ENCODE measurements around the gene ANO8. TPM values are rescaled to one million over a fixed set of nuclear protein-coding genes. Genes with fewer than 3 reads are reported as not detected.

The ANO8 gene
- total RNA-seq, 1 donor from 2014 or later = 6.6 TPM

- DNase-seq = no peak
- Mint-ChIP-seq H3K4me1 (no peaks in the 10 kb centered on the region), H3K4me3 (no peak overlapping the region), H3K9me3 (no peaks in the 10 kb centered on the region), H3K27me3 (no peaks in the 10 kb centered on the region), H3K27ac (no peak overlapping the region), H3K36me3 (ENCODE audit: low read depth) (peaks cover 36% of the 10 kb centered on the region)
- intact Hi-C loops (cut with micrococcal nuclease) = no loop called here
These were observed 15.7 kb downstream of the ANO8 start for GRCh38 chr19:17318966-17319365.

GRCh38 chr19:17314007-17314593, 20.6 kb downstream of the ANO8 start:
- H3K36me3 Mint-ChIP-seq (ENCODE audit: low read depth) = peaks cover 37% of the 10 kb centered on the region
- H3K4me3 Mint-ChIP-seq = no peak overlapping the region

GRCh38 chr19:17312189-17313113, 22.2 kb downstream of the ANO8 start:
- Mint-ChIP-seq H3K4me3 (no peak overlapping the region), H3K36me3 (ENCODE audit: low read depth) (peaks cover 39% of the 10 kb centered on the region), H3K27me3 (no peaks in the 10 kb centered on the region), H3K9me3 (no peaks in the 10 kb centered on the region), H3K4me1 (peaks cover 24% of the 10 kb centered on the region), H3K27ac (no peak overlapping the region)
- intact Hi-C loops (cut with micrococcal nuclease) = no loop called here
- DNase-seq = no peak

More at GRCh38 chr19:17314007-17314593, 20.6 kb downstream of the ANO8 start:
- peaks cover 17% of the 10 kb centered on the region for H3K4me1 Mint-ChIP-seq
- no peak overlapping the region for H3K27ac Mint-ChIP-seq
- H3K9me3 Mint-ChIP-seq = no peaks in the 10 kb centered on the region
- intact Hi-C loops (cut with micrococcal nuclease) = no loop called here
- H3K27me3 Mint-ChIP-seq = no peaks in the 10 kb centered on the region
- DNase-seq = no peak

GRCh38 chr19:17311455-17312188, 23.0 kb downstream of the ANO8 start:
- Mint-ChIP-seq H3K36me3 (ENCODE audit: low read depth) (peaks cover 36% of the 10 kb centered on the region), H3K27ac (no peak overlapping the region), H3K27me3 (no peaks in the 10 kb centered on the region), H3K4me1 (peaks cover 26% of the 10 kb centered on the region), H3K4me3 (peak overlapping the region; percentile 66), H3K9me3 (no peaks in the 10 kb centered on the region)
- peak; percentile 56 for DNase-seq
- intact Hi-C loops (cut with micrococcal nuclease) = no loop called here

- Mint-ChIP-seq H3K4me3 (peak overlapping the region; percentile 99), H3K27ac (peak overlapping the region; percentile 97), H3K27me3 (no peaks in the 10 kb centered on the region), H3K9me3 (no peaks in the 10 kb centered on the region), H3K36me3 (ENCODE audit: low read depth) (peaks cover 29% of the 10 kb centered on the region), H3K4me1 (peaks cover 32% of the 10 kb centered on the region)
- DNase-seq = no peak
- intact Hi-C loops (cut with micrococcal nuclease) = loop anchor here (1.0 to 5.0 kb wide), 3 partner anchors 24 to 83 kb away; partner anchors contain the start of genes ANO8, BABAM1 and OCEL1
These were observed 24.6 kb downstream of the ANO8 start for GRCh38 chr19:17309965-17310461.

- DNase-seq = peak; percentile 100
- Mint-ChIP-seq H3K36me3 (ENCODE audit: low read depth) (peaks cover 29% of the 10 kb centered on the region), H3K9me3 (no peaks in the 10 kb centered on the region), H3K27ac (peak within 1 kb of the TSS; percentile 97), H3K4me1 (peaks cover 36% of the 10 kb centered on the region), H3K27me3 (no peaks in the 10 kb centered on the region), H3K4me3 (peak within 1 kb of the TSS; percentile 99)
- intact Hi-C loops (cut with micrococcal nuclease) = loop anchor here (1.0 to 5.0 kb wide), 3 partner anchors 25 to 82 kb away; partner anchors contain the start of genes ANO8, BABAM1 and OCEL1
These were observed 25.3 kb downstream of the ANO8 start, which contains the start of gene DDA1 for GRCh38 chr19:17309198-17309964. DDA1 (plus strand) TSS chr19:17309563; CDS start chr19:17309655, 92 bp downstream.

- peak; percentile 57 for DNase-seq
- Mint-ChIP-seq H3K9me3 (no peaks in the 10 kb centered on the region), H3K4me1 (peaks cover 40% of the 10 kb centered on the region), H3K4me3 (peak overlapping the region; percentile 91), H3K27me3 (no peaks in the 10 kb centered on the region), H3K36me3 (ENCODE audit: low read depth) (peaks cover 20% of the 10 kb centered on the region), H3K27ac (peak overlapping the region; percentile 29)
- intact Hi-C loops (cut with micrococcal nuclease) = loop anchor here (5.0 kb wide), 1 partner anchor 81 kb away; the partner anchor contains the start of gene OCEL1
These were observed 26.7 kb downstream of the ANO8 start for GRCh38 chr19:17307876-17308377.

GRCh38 chr19:17306285-17306714, 28.4 kb downstream of the ANO8 start:
- no peak for DNase-seq
- Mint-ChIP-seq H3K9me3 (no peaks in the 10 kb centered on the region), H3K27ac (peak overlapping the region; percentile 93), H3K4me1 (peaks cover 44% of the 10 kb centered on the region), H3K4me3 (peak overlapping the region; percentile 91), H3K36me3 (ENCODE audit: low read depth) (peaks cover 15% of the 10 kb centered on the region), H3K27me3 (no peaks in the 10 kb centered on the region)
- intact Hi-C loops (cut with micrococcal nuclease) = loop anchor here (5.0 kb wide), 1 partner anchor 79 kb away; the partner anchor contains the start of gene OCEL1

GRCh38 chr19:17305517-17306284, 29.0 kb downstream of the ANO8 start, which contains the start of gene MRPL34:
MRPL34 (plus strand) TSS chr19:17305872; CDS start chr19:17305893, 21 bp downstream.
- Mint-ChIP-seq H3K9me3 (no peaks in the 10 kb centered on the region), H3K4me1 (peaks cover 42% of the 10 kb centered on the region), H3K36me3 (ENCODE audit: low read depth) (peaks cover 17% of the 10 kb centered on the region), H3K27ac (peak within 1 kb of the TSS; percentile 93), H3K27me3 (no peaks in the 10 kb centered on the region), H3K4me3 (peak within 1 kb of the TSS; percentile 91)
- intact Hi-C loops (cut with micrococcal nuclease) = loop anchor here (1.0 to 5.0 kb wide), 4 partner anchors 13 to 114 kb away; partner anchors contain the start of genes BABAM1 and OCEL1
- DNase-seq = peak; percentile 98

- Mint-ChIP-seq H3K4me3 (peak overlapping the region; percentile 91), H3K27me3 (no peaks in the 10 kb centered on the region), H3K4me1 (peaks cover 37% of the 10 kb centered on the region), H3K27ac (peak overlapping the region; percentile 93), H3K36me3 (ENCODE audit: low read depth) (peaks cover 20% of the 10 kb centered on the region), H3K9me3 (no peaks in the 10 kb centered on the region)
- no peak for DNase-seq
- intact Hi-C loops (cut with micrococcal nuclease) = loop anchor here (1.0 to 5.0 kb wide), 4 partner anchors 13 to 114 kb away; partner anchors contain the start of genes BABAM1 and OCEL1
These were observed 29.5 kb downstream of the ANO8 start for GRCh38 chr19:17305216-17305516.

- DNase-seq = peak; percentile 63
- peak overlapping the region; percentile 91 for H3K4me3 Mint-ChIP-seq
- H3K4me1 Mint-ChIP-seq = peaks cover 36% of the 10 kb centered on the region
- H3K36me3 Mint-ChIP-seq (ENCODE audit: low read depth) = peaks cover 21% of the 10 kb centered on the region
- no peaks in the 10 kb centered on the region for H3K9me3 Mint-ChIP-seq
- no peaks in the 10 kb centered on the region for H3K27me3 Mint-ChIP-seq
- intact Hi-C loops (cut with micrococcal nuclease) = loop anchor here (1.0 to 5.0 kb wide), 4 partner anchors 12 to 115 kb away; partner anchors contain the start of genes BABAM1 and OCEL1
- H3K27ac Mint-ChIP-seq = peak overlapping the region; percentile 93
These were observed 30.1 kb downstream of the ANO8 start for GRCh38 chr19:17304386-17305215.

Measured in activated CD4-positive, alpha-beta T cell treated with anti-CD3 and anti-CD28 coated beads, Interleukin-2, amount 10 ng/mL, durations not matched to agents 24 days and 14 days (primary cell).